Transverse colon (tissue), 4 donors: ENCODE measurements around the gene SH2D4B. TPM values are rescaled to one million over a fixed set of nuclear protein-coding genes. Genes with fewer than 3 reads are reported as not detected.

Experiments used
- DNase-seq: peaks from one replicate; pipeline ENCODE4 v3.0.0-alpha.2; 2019
- H3K27ac ChIP-seq, 4 donors: fragments of 200-600 bp; sonication (generic); 2 replicates each; pipeline ENCODE4 v1.5.1; 2016 to 2018; ENCODE audit warnings: inconsistent platforms in 4 of 4
- H3K27me3 ChIP-seq: fragments of 200-600 bp; sonication (generic); 2 replicates; pipeline ENCODE4 v1.5.1; 2017; ENCODE audit warnings: inconsistent platforms
- H3K36me3 ChIP-seq, 4 donors: fragments of 200-600 bp; sonication (generic); 2 replicates each; pipeline ENCODE4 v1.5.1; 2017 to 2019; ENCODE audit warnings: inconsistent platforms in 4 of 4
- H3K4me1 ChIP-seq, 4 donors: fragments of 200-600 bp; sonication (generic); 2 replicates each; pipeline ENCODE4 v1.5.1; 2017 to 2020; ENCODE audit warnings: inconsistent platforms in 4 of 4
- H3K4me3 ChIP-seq, 4 donors: fragments of 200-600 bp; sonication (generic); 1 replicate in 1 of 4; 2 replicates in 3 of 4; pipeline versions ENCODE4 v1.5.1 to v1.6.1; 2017 to 2019; ENCODE audit warnings: inconsistent platforms in 4 of 4
- H3K9me3 ChIP-seq, 2 donors: fragments of 200-600 bp; sonication (generic); 2 replicates each; pipeline ENCODE4 v1.5.1; 2017 to 2019; ENCODE audit warnings: inconsistent platforms in 2 of 2
- CTCF ChIP-seq, 5 experiments: fragments of 200-600 bp in 3 of 5; fragments of 450-650 bp in 2 of 5; sonication (generic) in 3 of 5; IDR thresholded peaks; 1 replicate in 2 of 5; 2 replicates in 3 of 5; pipeline ENCODE4 v1.5.1; 2016 to 2017; ENCODE audit warnings: antibody characterized with exemption in 5 of 5, inconsistent platforms in 3 of 5, mild to moderate bottlenecking in 2 of 5, moderate library complexity in 1 of 5
- EP300 ChIP-seq: sonication (generic); formaldehyde crosslinking; IDR thresholded peaks from one replicate; pipeline ENCODE4 v1.6.1; 2017; ENCODE audit warnings: antibody characterized with exemption, low read depth
- POLR2A ChIP-seq: fragments of 450-650 bp; IDR thresholded peaks from one replicate; pipeline ENCODE4 v1.6.1; 2016; ENCODE audit warnings: antibody characterized with exemption, mild to moderate bottlenecking, moderate library complexity
- POLR2AphosphoS5 ChIP-seq, 3 donors: sonication (generic); formaldehyde crosslinking; IDR thresholded peaks; one replicate each; pipeline ENCODE4 v1.6.1; 2016; ENCODE audit warnings: antibody characterized with exemption in 3 of 3
- WGBS, 2 donors: methylation state at CpG; one replicate each; pipeline ENCODE4 v1.1.5; 2018; ENCODE audit warnings: low coverage in 1 of 2; 5-methylcytosine and 5-hydroxymethylcytosine counted together
- in situ Hi-C, 4 donors: fragments of 200-750 bp; cut with MboI; loops; one replicate each; pipeline versions ENCODE4 v1.15.0 to v1.15.1; 2017; ENCODE audit warnings: low sequenced_read_pairs in 3 of 4, low pct_ligation_motif_present in 1 of 4, low pct_unique_long_range_greater_than_20kb in 1 of 4
- intact Hi-C: fragments of 100-400 bp; cut with DNase I; formaldehyde crosslinking; loops from one replicate; pipeline ENCODE4 v1.15.1; 2023; ENCODE audit warnings: low total_unique reads
- total RNA-seq, 4 donors: library from RNA; depleted of rRNA; stranded (reverse); fragments of >200 nt; gene quantifications; one replicate each; pipeline ENCODE4 v1.1.0, GENCODE V29; 2016

The SH2D4B gene
- total RNA-seq, 4 donors from 2014 or later: 0.32 TPM; not detected in 3

- Histone ChIP-seq H3K4me3 (no peak overlapping the region), H3K4me1 (no peaks in the 10 kb centered on the region), H3K27me3 (no peaks in the 10 kb centered on the region), H3K9me3 (no peaks in the 10 kb centered on the region), H3K36me3 (no peaks in the 10 kb centered on the region), H3K27ac (no peak overlapping the region)
- intact Hi-C loops: no loop called here
- no peak for DNase-seq
- in situ Hi-C loops: loop anchor here in 1 of 4 donors (25.0 kb wide), 1 partner anchor 265 kb away; no protein-coding TSS in a partner anchor
- no peak for TF ChIP-seq POLR2A
- TF ChIP-seq EP300: no peak
- no peak for TF ChIP-seq CTCF (IDR thresholded peaks at IDR 0.05)
- TF ChIP-seq POLR2AphosphoS5 (IDR thresholded peaks at IDR 0.05): no peak
- 83 to 86% methylated on average over 5 of the region's 5 CpGs for whole genome bisulfite sequencing, 2 donors
Measured at GRCh38 chr10:80671847-80672246, 134.1 kb downstream of the SH2D4B start.

- Histone ChIP-seq H3K27ac (no peak overlapping the region), H3K4me1 (no peaks in the 10 kb centered on the region), H3K4me3 (no peak overlapping the region), H3K9me3 (no peaks in the 10 kb centered on the region), H3K36me3 (no peaks in the 10 kb centered on the region), H3K27me3 (no peaks in the 10 kb centered on the region)
- DNase-seq: no peak
- TF ChIP-seq POLR2A (no peak), POLR2AphosphoS5 (IDR thresholded peaks at IDR 0.05) (no peak), EP300 (no peak), CTCF (IDR thresholded peaks at IDR 0.05) (no peak)
- 74 to 76% methylated on average over 3 of the region's 3 CpGs for WGBS, 2 donors
- intact Hi-C loops: no loop called here
- in situ Hi-C loops: loop anchor here in 1 of 4 donors (25.0 kb wide), 1 partner anchor 265 kb away; no protein-coding TSS in a partner anchor
Measured at GRCh38 chr10:80672613-80673012, 134.9 kb downstream of the SH2D4B start.

GRCh38 chr10:80674809-80675208 is 137.1 kb downstream of the SH2D4B start:
- Histone ChIP-seq H3K4me1 (no peaks in the 10 kb centered on the region), H3K9me3 (no peaks in the 10 kb centered on the region), H3K4me3 (no peak overlapping the region), H3K27ac (no peak overlapping the region), H3K27me3 (no peaks in the 10 kb centered on the region), H3K36me3 (no peaks in the 10 kb centered on the region)
- no peak for DNase-seq
- TF ChIP-seq EP300 (no peak), POLR2A (no peak), POLR2AphosphoS5 (IDR thresholded peaks at IDR 0.05) (no peak), CTCF (IDR thresholded peaks at IDR 0.05) (no peak)
- in situ Hi-C loops: loop anchor here in 2 of 4 donors (25.0 kb wide), 2 partner anchors 262 to 512 kb away; no protein-coding TSS in a partner anchor
- 86 to 100% methylated on average over 1 of the region's 1 CpG for WGBS, 2 donors
- intact Hi-C loops: no loop called here

- Histone ChIP-seq H3K4me1 (peaks cover 0 to 14% (median 9%) of the 10 kb centered on the region in 4 donors), H3K4me3 (no peak overlapping the region), H3K9me3 (no peaks in the 10 kb centered on the region), H3K27me3 (no peaks in the 10 kb centered on the region), H3K27ac (no peak overlapping the region), H3K36me3 (no peaks in the 10 kb centered on the region)
- DNase-seq: no peak
- WGBS, 2 donors: 80 to 87% methylated on average over 1 of the region's 1 CpG
- intact Hi-C loops (no loop called here), in situ Hi-C loops (loop anchor here in 1 of 4 donors (25.0 kb wide), 1 partner anchor 506 kb away; no protein-coding TSS in a partner anchor)
- TF ChIP-seq CTCF (IDR thresholded peaks at IDR 0.05) (no peak), POLR2A (no peak), POLR2AphosphoS5 (IDR thresholded peaks at IDR 0.05) (no peak), EP300 (no peak)
Measured at GRCh38 chr10:80681142-80681541, 143.4 kb downstream of the SH2D4B start.
